Stimulated activated CD8-positive, alpha-beta memory T cell treated with anti-CD3 and anti-CD28 coated beads, Interleukin-15, amount 100 ng/mL, for 24 hours (primary cell): Measurements from ENCODE around the gene EPB41L2.
"Not testable (repeated sequence)": the region's sequence is repeated elsewhere in the genome, so short reads cannot be mapped to it uniquely, and the experiment has no call there.

Source experiments
- DNase-seq: peaks from one replicate; pipeline ENCODE4 v3.0.0-alpha.2; 2020; ENCODE audit warnings: low read depth

The EPB41L2 gene

DNA sequence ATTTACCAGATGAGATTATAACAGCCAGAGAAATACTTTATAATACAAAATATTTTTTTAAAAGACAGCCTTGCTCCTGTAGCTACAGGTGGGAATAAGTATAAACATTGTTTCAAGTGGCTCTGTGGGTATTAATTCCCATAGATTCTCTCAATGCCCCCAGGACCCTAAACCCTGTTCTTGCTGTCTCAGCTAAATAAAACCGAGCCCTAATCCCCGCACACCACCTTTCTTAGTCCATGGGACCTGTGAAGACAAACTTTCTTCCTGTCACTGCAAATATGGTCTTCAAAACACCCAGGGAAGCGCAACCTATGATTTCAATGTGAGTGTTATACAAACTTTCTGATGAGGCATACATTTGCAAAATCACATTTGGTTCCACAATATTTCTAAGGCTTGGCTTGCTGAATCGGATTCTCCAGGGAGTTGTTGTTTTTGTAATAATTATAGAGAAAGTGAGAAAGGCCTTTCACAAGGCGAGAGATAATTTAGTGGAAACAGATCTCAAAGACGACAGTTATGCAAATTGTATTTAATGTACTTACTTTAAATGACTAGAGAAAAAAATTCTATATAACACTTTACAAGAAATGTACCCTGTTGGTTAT lies 224.7 kb downstream of the EPB41L2 start:
- no peak for DNase-seq

DNA sequence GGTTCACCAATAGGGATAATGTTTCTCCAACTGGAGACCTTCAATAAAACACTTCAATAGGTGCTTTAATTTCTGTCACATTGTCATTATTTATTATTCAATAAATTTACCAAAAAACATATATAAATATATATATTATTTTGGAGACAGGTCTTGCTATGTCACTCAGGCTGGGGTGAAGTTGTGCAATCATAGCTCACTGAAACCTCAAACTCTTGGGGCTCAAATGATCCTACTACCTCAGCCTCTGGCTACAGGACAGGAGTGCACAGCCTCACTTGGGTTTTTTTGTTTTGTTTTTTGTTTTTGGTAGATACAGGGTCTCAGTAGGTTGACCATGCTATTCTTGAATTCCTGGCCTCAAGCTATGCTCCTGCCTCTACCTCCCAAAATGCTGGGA lies 226.0 kb downstream of the EPB41L2 start:
- DNase-seq: no peak

DNA sequence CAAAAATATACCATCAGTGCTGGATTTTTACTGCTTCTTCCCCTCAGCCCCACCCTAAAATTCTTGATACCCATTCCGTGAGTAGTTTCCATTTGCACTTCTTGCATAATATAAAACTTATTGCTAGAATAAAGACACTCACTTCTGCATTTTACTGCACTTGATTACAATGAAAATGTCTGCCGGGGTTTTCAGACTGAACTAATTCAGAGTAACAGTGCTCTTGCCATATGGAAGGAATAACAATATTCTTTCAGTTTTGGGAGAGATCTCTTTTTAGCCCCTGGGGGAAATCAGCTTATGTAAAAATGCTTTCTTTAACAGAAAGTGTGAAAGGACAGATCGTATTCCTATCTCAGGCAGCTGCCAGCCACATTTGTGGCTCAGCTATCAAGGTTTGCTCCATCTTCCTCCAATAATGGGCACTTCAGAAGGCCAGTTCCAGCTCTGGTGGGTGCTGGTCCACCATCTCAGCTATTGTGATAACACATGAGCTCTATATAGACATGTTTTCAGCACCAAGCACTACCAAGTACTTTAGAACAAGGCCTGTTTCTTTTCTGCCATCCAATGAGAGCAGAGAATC lies 226.9 kb downstream of the EPB41L2 start:
- DNase-seq: no peak

DNA sequence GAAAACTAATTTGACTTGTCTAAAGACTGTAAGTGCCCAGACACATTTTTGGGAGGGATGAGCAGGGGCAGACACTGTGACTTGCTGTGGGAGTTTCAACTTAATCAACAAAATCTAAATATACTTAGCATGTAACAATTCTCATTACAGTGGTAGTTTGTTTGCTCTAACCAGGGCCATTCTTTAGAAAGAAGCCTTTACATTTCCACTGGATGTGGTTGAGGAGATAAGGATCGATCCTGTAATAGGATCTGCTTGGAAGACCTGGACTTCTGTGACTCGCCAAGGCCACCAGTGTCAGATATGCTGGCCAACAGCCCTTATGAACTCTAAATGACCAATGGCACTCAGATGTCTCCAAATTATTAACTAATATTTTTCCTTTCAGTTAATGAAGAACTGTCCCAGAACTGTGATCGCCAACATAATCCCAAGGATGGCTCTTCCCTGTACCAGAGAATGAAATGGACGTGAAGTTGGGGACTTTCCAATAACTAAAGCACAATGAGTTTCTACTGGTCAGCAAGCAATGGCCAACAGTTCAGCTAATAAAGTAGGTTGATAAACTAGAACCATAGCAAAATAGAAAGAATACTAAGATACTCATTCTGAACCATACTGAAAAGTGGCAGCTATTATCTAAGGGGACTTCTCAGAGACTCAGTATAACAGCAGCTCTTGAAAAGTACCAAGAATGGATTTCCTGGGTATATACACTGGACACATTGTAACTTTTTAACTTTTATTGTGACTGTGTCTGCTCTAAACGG lies 228.4 kb downstream of the EPB41L2 start:
- no peak for DNase-seq

DNA sequence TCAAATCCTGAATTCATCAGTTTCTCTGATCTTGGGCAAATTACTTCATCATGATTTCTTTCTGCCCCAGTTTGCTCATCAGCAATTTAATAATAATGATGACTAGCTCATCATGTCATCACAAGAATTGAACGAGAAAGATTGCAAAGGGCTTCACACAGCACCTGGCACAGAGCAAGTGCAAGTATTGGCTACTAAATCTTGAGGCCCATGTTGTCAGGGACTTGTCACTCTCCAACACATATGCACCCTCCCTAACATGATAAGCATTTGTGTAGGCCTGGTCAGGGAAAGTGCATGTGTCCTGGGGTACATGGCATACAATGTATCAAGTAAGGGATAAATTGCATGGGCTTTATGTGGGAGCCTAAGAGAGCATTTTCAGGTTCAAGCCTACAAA lies 229.5 kb downstream of the EPB41L2 start:
- DNase-seq: no peak

DNA sequence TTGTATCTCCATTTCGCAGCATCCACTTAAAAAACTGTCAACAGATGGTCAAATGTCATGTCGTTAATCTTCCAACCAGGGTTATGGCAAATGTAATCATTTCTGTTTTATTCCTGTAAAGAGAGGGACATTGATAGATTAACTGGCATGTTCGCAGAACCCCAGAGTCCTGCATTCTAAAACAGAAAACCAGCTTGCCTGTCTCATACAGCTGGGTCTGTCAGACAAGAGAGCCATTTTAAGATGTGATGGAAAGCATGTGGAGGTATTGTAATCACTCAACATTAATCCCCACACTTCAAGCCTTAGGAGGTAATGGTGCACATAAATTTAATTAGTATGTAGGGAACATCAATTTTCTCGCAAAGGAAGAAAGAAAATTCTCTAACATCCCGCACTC lies 231.4 kb downstream of the EPB41L2 start:
- DNase-seq: no peak

DNA sequence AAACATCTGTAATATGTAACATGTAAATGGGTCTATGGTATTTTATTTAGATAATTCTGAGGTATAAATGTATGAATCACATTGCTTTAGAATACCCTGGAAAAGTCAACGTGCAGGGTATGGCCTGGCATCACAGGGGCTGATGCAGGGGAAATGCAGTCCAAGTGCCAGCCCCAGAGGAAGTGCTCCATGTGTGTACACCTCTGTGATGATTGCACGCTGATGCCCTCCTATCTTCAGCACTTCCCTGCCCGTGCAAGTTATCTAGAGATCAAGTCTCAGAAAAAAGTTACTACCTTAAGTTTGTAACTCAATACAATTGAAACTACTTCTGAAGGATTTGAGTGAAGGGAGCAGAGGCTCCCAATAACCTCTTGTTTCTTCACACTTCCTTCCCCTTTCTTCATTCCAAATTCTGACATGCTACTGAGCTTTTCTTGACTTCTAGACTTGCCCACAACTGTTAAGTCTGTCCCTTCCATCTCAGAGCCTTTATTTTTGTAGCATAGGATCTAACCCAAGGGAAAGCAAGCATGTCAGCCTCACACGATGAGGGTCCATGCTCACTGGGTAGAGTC lies 233.6 kb downstream of the EPB41L2 start:
- DNase-seq: no peak

DNA sequence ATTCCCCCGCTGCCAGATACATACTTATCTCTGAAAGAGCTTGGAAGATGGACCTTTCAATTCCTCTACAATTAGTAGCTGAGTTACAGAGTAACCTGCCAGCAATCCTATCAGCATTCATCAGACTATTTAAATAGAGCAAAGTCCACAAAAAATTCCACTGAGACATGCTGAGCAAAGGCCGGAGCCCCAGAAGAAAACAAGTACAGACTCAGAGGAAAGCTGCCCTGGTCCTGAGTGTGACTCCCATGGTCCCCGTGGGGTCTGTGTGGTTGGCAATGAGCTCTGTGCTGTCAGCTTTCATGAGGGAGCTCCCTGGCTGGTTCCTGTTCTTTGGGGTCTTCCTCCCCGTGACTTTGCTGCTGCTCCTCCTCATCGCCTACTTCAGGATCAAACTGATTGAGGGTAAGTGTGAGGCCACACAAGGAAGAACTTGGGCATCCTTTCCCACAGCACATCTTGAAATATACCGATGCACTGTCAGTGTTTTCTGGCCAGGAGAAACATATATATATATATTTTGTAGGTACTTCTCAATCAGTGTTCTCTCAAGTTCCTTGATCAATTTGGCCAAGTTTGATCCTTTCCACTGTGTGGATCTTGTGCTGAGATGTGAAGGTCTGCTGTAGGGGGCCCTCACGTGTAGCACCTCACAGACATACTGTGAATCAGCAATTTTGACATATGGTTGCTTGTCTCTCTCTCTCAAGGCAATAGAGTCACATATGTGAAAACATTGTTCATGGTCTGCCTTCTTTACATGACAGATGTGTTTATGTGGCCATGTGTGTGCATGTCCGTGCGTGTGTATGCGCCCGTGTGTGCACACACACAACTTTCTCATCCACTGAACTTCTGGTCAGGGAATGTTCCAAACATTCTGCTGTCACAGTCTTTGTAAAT lies 235.5 kb downstream of the EPB41L2 start, which contains the start of gene SMLR1:
Gene SMLR1, plus strand, starts transcription at position 160 of the 903 bp plus-strand sequence. Its CDS starts 8 bp downstream, at position 168.
- no peak for DNase-seq

DNA sequence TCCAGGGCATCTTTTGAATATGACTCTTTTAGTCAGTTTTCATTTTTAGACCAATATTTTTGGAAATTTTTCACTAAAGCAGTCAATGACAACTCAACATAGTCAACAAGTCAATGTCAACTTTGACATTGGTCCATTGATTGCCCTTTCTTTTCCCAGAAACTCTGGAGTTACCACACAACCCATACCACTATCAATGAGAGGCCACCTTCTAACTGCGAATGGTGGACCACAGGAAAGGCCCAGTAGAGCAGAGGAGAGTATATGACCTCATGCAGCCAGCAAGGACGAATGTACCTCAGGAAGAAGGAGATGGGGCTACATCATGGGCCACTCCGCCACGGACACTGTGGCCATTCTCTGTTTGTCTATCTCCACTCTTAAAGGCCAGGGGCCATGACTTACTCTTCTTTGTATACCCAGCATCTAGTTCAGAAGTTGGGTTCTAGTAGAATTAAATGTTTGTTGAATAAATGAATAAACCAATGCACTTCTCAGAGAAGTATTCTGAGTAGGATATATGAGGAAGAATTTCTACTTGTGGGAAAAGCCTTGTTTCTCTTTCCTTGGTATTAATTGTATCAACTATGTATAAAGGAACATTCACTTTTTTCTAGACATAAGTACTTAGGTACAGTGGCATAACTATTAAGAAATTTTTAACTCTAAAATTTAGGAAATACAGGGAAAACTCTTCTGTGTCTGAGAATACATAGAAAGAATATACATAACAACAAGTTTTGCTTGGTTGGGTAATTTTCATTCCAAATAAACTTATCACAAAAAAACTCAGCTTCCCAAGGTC lies 236.4 kb downstream of the EPB41L2 start:
- DNase-seq: no peak

DNA sequence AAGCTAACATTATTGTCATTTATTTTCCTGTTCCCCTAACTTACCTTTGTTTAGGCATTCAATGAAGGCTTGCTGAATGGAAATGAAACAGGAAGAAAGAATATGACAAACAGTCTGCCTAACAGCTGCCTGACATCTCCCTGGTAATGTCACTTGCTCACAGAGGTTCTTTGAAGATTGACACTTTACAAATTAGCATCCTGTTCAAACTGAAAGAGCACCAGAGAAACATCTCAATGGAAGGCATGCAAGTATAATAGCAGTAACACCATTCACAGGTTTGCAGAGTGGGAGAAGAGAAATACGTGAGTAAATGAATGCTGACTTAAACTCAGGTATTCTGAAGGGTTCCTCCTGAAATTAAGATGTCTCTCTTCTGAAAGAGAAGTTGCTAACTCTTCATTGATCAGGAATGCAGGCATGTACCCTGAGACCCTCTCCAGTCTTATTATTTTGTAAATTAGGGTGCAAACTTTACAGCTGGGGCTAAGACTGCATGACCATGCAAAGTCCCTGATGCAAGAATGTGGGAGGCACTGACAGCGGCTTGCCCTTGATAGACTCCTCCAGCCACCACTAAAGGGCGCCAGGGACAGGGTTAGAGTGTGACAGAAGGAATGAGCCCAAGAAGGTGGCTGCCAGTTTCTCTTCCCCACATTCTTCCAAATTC lies 237.1 kb downstream of the EPB41L2 start:
- no peak for DNase-seq

DNA sequence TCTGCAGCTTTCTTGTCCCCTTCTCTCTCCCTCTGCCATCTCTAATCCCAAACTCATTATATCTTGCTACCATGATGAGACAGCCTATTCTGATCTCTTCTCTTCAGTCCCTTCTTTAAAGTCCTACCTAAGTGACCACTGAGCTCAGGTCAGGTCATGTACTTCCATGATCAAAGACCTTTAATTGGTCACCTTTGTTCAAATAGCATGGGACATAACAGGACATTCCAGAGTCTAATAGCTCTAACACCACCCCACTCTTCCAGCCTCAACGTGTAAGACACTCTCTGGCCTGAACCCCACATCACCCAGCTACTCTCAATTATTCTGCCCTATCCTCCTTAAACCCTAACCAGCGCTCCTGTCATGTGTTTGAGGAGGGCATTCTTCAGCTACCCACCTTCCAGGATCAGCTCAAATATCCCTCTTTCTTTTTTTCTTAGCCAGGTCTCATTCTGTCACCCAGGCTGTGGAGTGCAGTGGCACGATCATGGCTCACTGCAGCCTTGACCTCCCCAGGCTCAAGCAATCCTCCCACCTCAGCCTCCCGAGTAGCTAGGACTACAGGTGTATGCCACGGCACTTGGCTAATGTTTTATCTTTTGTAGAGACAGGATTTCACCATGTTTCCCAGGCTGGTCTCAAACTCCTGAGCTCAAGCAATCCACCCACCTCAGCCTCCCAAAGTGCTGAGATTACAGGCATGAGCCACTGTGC lies 237.9 kb downstream of the EPB41L2 start:
- DNase-seq: no peak

DNA sequence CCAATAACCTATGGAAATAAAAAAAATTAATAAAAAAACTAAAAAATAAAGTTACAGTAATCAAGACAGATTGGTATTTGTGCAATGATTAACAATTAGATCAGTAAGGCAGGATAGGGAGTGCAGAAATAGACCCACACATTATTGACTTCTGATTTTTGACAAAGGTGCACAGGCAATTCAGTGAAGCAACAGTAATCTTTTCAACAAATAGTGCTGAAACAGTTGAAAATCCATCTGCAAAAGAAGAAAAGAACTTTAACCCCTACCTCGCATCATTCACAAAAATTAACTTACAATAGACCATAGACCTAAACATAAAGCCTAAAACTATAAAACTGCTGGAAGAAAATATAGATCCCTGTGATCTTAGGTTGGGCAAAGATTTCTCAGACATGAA lies 240.3 kb downstream of the EPB41L2 start:
- DNase-seq: no peak

DNA sequence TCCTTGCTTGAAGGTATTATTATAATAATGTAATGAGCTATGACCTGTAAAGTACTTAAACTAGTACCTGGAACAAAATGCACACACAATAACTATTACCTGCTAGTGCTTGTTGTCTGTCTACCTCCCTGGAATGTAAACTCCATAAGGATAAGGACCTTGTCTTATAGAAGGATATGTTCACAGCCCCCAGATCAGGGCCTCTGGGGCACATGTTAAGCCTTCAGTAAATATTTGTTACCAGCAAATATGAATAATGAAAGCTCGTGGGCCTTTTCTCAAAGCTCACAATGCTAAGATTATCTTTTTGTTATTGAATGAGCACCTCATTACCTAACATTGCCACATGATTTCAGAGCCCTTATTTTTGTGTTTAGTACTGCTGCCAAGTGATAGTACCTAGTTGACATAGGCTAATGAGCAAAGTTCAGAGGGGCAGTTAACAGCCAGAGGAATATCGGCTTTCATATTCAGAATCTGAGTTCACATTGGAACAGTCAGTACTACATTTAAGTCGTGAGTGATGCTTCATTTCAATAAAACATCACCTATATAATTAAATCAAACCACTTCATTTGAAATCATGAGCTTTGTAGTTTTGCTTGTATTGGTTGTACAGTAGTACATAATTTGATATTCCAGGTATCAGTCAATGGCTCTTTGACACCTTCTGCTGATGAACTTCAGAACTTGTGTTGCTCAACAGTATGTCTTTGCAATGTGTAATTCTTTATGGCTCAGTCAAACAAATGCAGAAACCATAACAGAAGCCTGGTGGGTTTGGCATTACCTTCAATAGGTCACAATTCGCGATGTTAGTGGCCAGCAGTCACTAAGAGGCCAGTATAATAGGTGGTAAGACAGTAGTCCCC lies 247.6 kb downstream of the EPB41L2 start:
- DNase-seq: no peak

DNA sequence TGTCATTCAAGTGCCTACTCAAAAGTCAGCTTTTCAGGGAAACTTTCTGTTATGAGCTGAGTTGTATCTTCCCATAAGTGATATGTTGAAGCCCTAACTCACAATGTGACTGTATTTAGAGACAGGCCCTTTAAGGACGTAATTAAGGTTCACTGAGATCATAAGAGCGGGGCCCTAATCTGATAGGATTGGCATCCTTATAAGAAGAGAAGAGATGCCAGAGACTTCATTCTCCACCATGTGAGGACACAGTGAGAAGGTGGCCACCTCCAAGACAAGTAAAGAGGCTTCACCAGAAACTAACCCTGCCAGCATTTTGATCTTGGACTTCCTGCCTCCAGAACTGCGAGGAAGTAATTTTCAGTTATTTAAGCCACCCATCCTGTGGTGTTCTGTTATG lies 248.5 kb downstream of the EPB41L2 start:
- no peak for DNase-seq

DNA sequence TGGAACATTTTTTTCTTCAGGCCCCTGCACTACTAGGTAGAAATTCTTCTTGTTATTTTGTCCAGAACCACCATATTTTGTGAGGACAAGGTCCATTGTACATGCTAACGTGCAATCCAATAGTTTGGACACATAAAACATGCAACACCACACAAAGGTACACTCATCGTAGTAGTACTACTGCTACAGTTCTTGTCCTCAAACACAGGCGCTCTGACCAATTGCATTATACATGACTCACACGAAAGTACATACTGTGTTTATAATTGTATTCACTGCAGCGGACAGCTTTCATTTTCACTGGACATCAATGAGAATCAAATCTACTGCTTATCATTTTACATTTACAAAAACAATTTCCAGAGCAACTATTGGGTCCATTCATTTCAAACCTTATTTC lies 251.1 kb downstream of the EPB41L2 start:
- DNase-seq: no peak

DNA sequence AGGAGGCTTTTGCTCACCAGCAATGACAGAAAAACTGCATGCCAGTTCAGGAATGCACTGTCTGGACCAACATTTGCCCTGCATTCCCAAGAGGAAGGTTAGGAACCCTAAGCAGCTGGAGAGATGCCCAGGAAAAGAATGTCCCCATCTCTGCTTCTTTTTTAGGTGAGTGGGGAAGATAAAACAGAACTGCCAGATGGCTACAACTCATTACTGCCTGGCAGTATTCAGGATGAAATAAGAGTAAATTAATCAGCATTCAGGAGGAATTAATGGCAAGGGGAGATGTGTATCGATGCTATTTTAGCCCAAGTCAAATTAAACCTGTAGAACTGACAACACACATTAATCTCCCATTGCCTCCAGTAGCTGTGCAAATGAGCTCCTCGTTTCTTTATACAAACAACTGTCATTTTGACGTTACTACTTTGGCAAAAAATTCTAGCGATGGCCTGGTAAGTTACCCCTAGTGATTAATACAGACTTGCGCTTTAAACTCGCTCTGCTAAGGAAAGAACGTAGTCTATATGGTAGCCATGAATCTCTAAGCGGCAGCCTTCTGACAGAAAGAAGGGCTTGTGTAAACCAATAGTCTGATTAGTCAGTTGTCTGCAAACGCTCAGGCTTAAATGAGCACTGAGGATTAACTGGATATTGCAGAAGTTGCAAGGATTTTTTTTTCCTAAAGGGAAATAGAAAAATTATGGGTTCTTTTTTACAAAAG lies 252.6 kb downstream of the EPB41L2 start:
- no peak for DNase-seq

DNA sequence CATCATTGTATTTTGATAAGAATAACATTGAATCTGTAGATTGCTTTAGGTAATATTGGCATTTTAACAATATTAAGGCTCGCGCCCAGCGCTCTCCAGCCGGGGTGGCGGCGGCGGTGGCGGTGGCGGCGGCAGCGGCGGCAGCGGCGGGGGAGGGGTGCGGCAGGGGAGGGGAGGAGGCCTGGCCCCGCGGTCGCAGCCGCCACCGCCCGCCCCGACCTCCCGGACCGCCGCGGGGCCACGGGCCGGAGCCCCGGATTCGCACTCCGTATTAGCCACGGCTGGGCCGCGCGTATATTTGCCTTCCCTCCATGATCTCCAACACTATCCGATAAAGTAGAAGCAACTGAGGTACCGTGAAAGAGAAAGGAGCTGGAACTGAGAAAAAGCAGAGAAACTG lies 261.7 kb downstream of the EPB41L2 start:
- DNase-seq: not testable (repeated sequence)

DNA sequence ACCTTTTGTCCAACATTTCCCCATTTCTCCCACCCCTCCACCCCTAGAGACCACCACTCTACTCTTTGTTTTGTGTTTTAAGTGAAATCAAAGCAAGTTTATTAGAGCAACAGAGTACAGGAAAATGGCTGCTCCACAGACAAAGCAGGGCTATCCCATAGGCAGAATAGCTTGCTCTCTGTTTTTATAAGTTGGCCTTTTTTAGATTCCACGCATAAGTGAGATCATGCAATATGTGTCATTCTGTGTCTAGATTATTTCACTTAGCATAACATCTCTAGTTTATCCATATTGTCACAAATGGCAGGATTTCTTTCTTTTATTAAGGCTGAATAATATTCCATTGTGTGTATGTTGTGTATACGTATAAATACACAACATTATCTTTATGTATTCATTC lies 266.0 kb downstream of the EPB41L2 start:
- no peak for DNase-seq
